Mesendoderm (in vitro differentiated cells): Measurements from ENCODE around the gene DMXL2.
"Not testable (repeated sequence)": the region's sequence is repeated elsewhere in the genome, so short reads cannot be mapped to it uniquely, and the experiment has no call there.

Experiments
- DNase-seq: peaks from one replicate; pipeline ENCODE4 v3.0.0; 2013
- H2AK5ac ChIP-seq: 2 replicates; pipeline ENCODE4 v1.6.1; 2013; ENCODE audit warnings: low read length, inconsistent platforms
- H2BK120ac ChIP-seq: 2 replicates; pipeline ENCODE4 v1.6.1; 2013; ENCODE audit warnings: low read depth, mild to moderate bottlenecking, low read length, moderate library complexity, mixed read lengths
- H2BK15ac ChIP-seq: replicated peaks from 2 replicates; pipeline ENCODE4 v1.6.1; 2013; ENCODE audit warnings: low read depth, mild to moderate bottlenecking, moderate library complexity
- H2BK5ac ChIP-seq: 2 replicates; pipeline ENCODE4 v1.6.1; 2013; ENCODE audit warnings: low read length, inconsistent platforms
- H3K18ac ChIP-seq: 2 replicates; pipeline ENCODE4 v1.6.1; 2013; ENCODE audit warnings: mild to moderate bottlenecking, low read length, mixed read lengths
- H3K23ac ChIP-seq: one replicate; pipeline ENCODE4 v1.6.1; 2013; ENCODE audit warnings: low read length
- H3K27ac ChIP-seq: 2 replicates; pipeline ENCODE4 v1.5.1; 2013; ENCODE audit warnings: low read depth, mild to moderate bottlenecking, inconsistent platforms, low read length, moderate library complexity
- H3K27me3 ChIP-seq: 2 replicates; pipeline ENCODE4 v1.6.1; 2013; ENCODE audit warnings: low read length, control low read depth, mild to moderate bottlenecking, inconsistent platforms; ENCODE audit not compliant: insufficient read depth, poor library complexity
- H3K36me3 ChIP-seq: 2 replicates; pipeline ENCODE4 v1.6.1; 2013; ENCODE audit warnings: low read length, inconsistent platforms; ENCODE audit not compliant: control insufficient read depth, insufficient read depth
- H3K4ac ChIP-seq: one replicate; pipeline ENCODE4 v1.6.1; 2013; ENCODE audit warnings: low read depth, mild to moderate bottlenecking, low read length, moderate library complexity
- H3K4me1 ChIP-seq: 2 replicates; pipeline ENCODE4 v1.6.1; 2013; ENCODE audit warnings: low read depth, low read length, inconsistent platforms; ENCODE audit not compliant: control insufficient read depth
- H3K4me2 ChIP-seq: 2 replicates; pipeline ENCODE4 v1.6.1; 2013; ENCODE audit warnings: low read length
- H3K4me3 ChIP-seq: 2 replicates; pipeline ENCODE4 v1.5.1; 2013; ENCODE audit warnings: mild to moderate bottlenecking, low read length
- H3K56ac ChIP-seq: one replicate; pipeline ENCODE4 v1.6.1; 2013; ENCODE audit warnings: low read length
- H3K79me1 ChIP-seq: 2 replicates; pipeline ENCODE4 v1.6.1; 2013; ENCODE audit warnings: low read length, inconsistent platforms
- H3K79me2 ChIP-seq: 2 replicates; pipeline ENCODE4 v1.6.1; 2013; ENCODE audit warnings: mild to moderate bottlenecking, low read length; ENCODE audit not compliant: control insufficient read depth, insufficient read depth
- H3K9ac ChIP-seq: 2 replicates; pipeline ENCODE4 v1.6.1; 2013; ENCODE audit warnings: low read length, inconsistent platforms
- H4K5ac ChIP-seq: one replicate; pipeline ENCODE4 v1.6.1; 2013; ENCODE audit warnings: low read length
- H4K8ac ChIP-seq: one replicate; pipeline ENCODE4 v1.6.1; 2013; ENCODE audit warnings: low read depth, mild to moderate bottlenecking, control low read depth, low read length, moderate library complexity
- WGBS: extraction: QIAGEN DNeasy Blood & Tissue Kit; methylation state at CpG from one replicate; pipeline ENCODE4 v1.1.7; 2013; ENCODE audit warnings: low lambda C conversion rate, missing lambda C conversion rate; ENCODE audit not compliant: insufficient coverage; ENCODE audit errors: extremely low coverage; 5-methylcytosine and 5-hydroxymethylcytosine counted together

The DMXL2 gene

GRCh38 chr15:51577636-51578304 lies 44.8 kb downstream of the DMXL2 start:
- Histone ChIP-seq H3K23ac (no peak overlapping the region), H2BK5ac (no peak overlapping the region), H4K8ac (no peak overlapping the region), H2BK15ac (no peak overlapping the region), H3K9ac (no peak overlapping the region), H3K4me3 (no peak overlapping the region), H3K27me3 (no peaks in the 10 kb centered on the region), H3K79me2 (no peaks in the 10 kb centered on the region), H3K4me1 (no peaks in the 10 kb centered on the region), H2BK120ac (no peak overlapping the region), H3K18ac (no peak overlapping the region), H3K4ac (no peak overlapping the region), H3K79me1 (no peaks in the 10 kb centered on the region), H4K5ac (no peak overlapping the region), H3K27ac (no peak overlapping the region), H2AK5ac (no peak overlapping the region), H3K4me2 (no peak overlapping the region), H3K56ac (no peak overlapping the region), H3K36me3 (no peaks in the 10 kb centered on the region)
- WGBS: no CpG with 5 or more reads among the region's 1 CpG
- no peak for DNase-seq

GRCh38 chr15:51576911-51577500 lies 45.6 kb downstream of the DMXL2 start:
- Histone ChIP-seq H3K4me3 (no peak overlapping the region), H2BK120ac (no peak overlapping the region), H3K4ac (no peak overlapping the region), H3K79me2 (no peaks in the 10 kb centered on the region), H2BK5ac (no peak overlapping the region), H3K36me3 (no peaks in the 10 kb centered on the region), H3K4me2 (no peak overlapping the region), H3K56ac (no peak overlapping the region), H3K4me1 (no peaks in the 10 kb centered on the region), H3K27me3 (no peaks in the 10 kb centered on the region), H3K79me1 (no peaks in the 10 kb centered on the region), H3K18ac (no peak overlapping the region), H3K9ac (no peak overlapping the region), H4K5ac (no peak overlapping the region), H2BK15ac (no peak overlapping the region), H3K27ac (no peak overlapping the region), H3K23ac (no peak overlapping the region), H2AK5ac (no peak overlapping the region), H4K8ac (no peak overlapping the region)
- WGBS: no CpG with 5 or more reads among the region's 2 CpGs
- DNase-seq: no peak

- no peaks in the 10 kb centered on the region for H3K4me1 ChIP-seq
- no peak for DNase-seq
Measured at GRCh38 chr15:51576286-51576850, 46.2 kb downstream of the DMXL2 start.

GRCh38 chr15:51575775-51576174 lies 46.8 kb downstream of the DMXL2 start:
- DNase-seq: no peak
- H2BK5ac ChIP-seq: no peak overlapping the region
- no peak overlapping the region for H2BK15ac ChIP-seq
- H3K79me1 ChIP-seq: no peaks in the 10 kb centered on the region
- no peaks in the 10 kb centered on the region for H3K4me1 ChIP-seq
- no peak overlapping the region for H3K23ac ChIP-seq
- no peaks in the 10 kb centered on the region for H3K27me3 ChIP-seq
- H3K4ac ChIP-seq: no peak overlapping the region
- no peak overlapping the region for H2AK5ac ChIP-seq
- H3K27ac ChIP-seq: no peak overlapping the region
- H3K56ac ChIP-seq: no peak overlapping the region
- H4K8ac ChIP-seq: no peak overlapping the region
- no peak overlapping the region for H3K18ac ChIP-seq
- H2BK120ac ChIP-seq: no peak overlapping the region
- no peaks in the 10 kb centered on the region for H3K36me3 ChIP-seq
- H3K4me3 ChIP-seq: no peak overlapping the region
- no peaks in the 10 kb centered on the region for H3K79me2 ChIP-seq
- H3K9ac ChIP-seq: no peak overlapping the region
- no peak overlapping the region for H4K5ac ChIP-seq
- WGBS: no CpG with 5 or more reads among the region's 1 CpG
- H3K4me2 ChIP-seq: no peak overlapping the region

More at GRCh38 chr15:51576286-51576850, 46.2 kb downstream of the DMXL2 start:
- Histone ChIP-seq H3K18ac (no peak overlapping the region), H2BK5ac (no peak overlapping the region), H2BK120ac (no peak overlapping the region), H2BK15ac (no peak overlapping the region), H3K79me1 (no peaks in the 10 kb centered on the region), H3K27me3 (no peaks in the 10 kb centered on the region), H4K5ac (no peak overlapping the region), H4K8ac (no peak overlapping the region), H3K36me3 (no peaks in the 10 kb centered on the region), H3K4me2 (no peak overlapping the region), H3K4me3 (no peak overlapping the region), H3K23ac (no peak overlapping the region), H3K56ac (no peak overlapping the region), H3K4ac (no peak overlapping the region), H3K79me2 (no peaks in the 10 kb centered on the region), H3K9ac (no peak overlapping the region), H2AK5ac (no peak overlapping the region), H3K27ac (no peak overlapping the region)
- no CpG with 5 or more reads among the region's 1 CpG for WGBS

- H3K27ac ChIP-seq: not testable (repeated sequence)
Measured at GRCh38 chr15:51573352-51573751, 49.2 kb downstream of the DMXL2 start.

More at GRCh38 chr15:51573352-51573751, 49.2 kb downstream of the DMXL2 start:
- H3K23ac ChIP-seq, H3K9ac ChIP-seq, H4K8ac ChIP-seq, H3K36me3 ChIP-seq, H3K27me3 ChIP-seq, H2BK5ac ChIP-seq, DNase-seq, H3K79me2 ChIP-seq, H3K4me2 ChIP-seq, H3K4me1 ChIP-seq, H3K18ac ChIP-seq, H4K5ac ChIP-seq, H2BK120ac ChIP-seq, H3K56ac ChIP-seq, H2BK15ac ChIP-seq, H3K4me3 ChIP-seq, H3K4ac ChIP-seq, H2AK5ac ChIP-seq, H3K79me1 ChIP-seq: not testable (repeated sequence)
- WGBS: no CpG with 5 or more reads among the region's 2 CpGs
